ENCODE data around the gene TWIST2.

Gene TWIST2

GRCh38 chr2:238839428-238839827 lies 8.5 kb upstream of the TWIST2 start:
- DNase-seq, result no peak

- DNase-seq, result no peak
Measured at GRCh38 chr2:238841542-238842164, 6.2 kb upstream of the TWIST2 start.

GRCh38 chr2:238843476-238843875 lies 4.4 kb upstream of the TWIST2 start:
- DNase-seq, result no peak

GRCh38 chr2:238845583-238846377 lies 2.1 kb upstream of the TWIST2 start:
- no peak for DNase-seq

- DNase-seq, result no peak
Measured at GRCh38 chr2:238846378-238846627, 1.6 kb upstream of the TWIST2 start.

GRCh38 chr2:238846628-238847418 lies 1.1 kb upstream of the TWIST2 start:
- no peak for DNase-seq

GRCh38 chr2:238847419-238847801 lies 475 bp upstream of the TWIST2 start:
- DNase-seq, result no peak

GRCh38 chr2:238848691-238848975 lies 748 bp downstream of the TWIST2 start:
- DNase-seq, result no peak

GRCh38 chr2:238848976-238849853 lies 1.3 kb downstream of the TWIST2 start:
- DNase-seq, result no peak

- no peak for DNase-seq
Measured at GRCh38 chr2:238850091-238850490, 2.2 kb downstream of the TWIST2 start.

GRCh38 chr2:238851026-238851425 lies 3.1 kb downstream of the TWIST2 start:
- no peak for DNase-seq

GRCh38 chr2:238851761-238852160 lies 3.9 kb downstream of the TWIST2 start:
- DNase-seq, result no peak

- no peak for DNase-seq
Measured at GRCh38 chr2:238852206-238852869, 4.5 kb downstream of the TWIST2 start.

- no peak for DNase-seq
Measured at GRCh38 chr2:238853218-238853617, 5.3 kb downstream of the TWIST2 start.

- DNase-seq, result no peak
Measured at GRCh38 chr2:238853721-238854120, 5.8 kb downstream of the TWIST2 start.

- no peak for DNase-seq
Measured at GRCh38 chr2:238854246-238854645, 6.4 kb downstream of the TWIST2 start.

GRCh38 chr2:238854699-238855229 lies 6.9 kb downstream of the TWIST2 start:
- no peak for DNase-seq

GRCh38 chr2:238855299-238855698 lies 7.4 kb downstream of the TWIST2 start:
- no peak for DNase-seq

GRCh38 chr2:238855891-238856580 lies 8.2 kb downstream of the TWIST2 start:
- no peak for DNase-seq

GRCh38 chr2:238856713-238857567 lies 9.1 kb downstream of the TWIST2 start:
- no peak for DNase-seq

GRCh38 chr2:238857959-238858358 lies 10.1 kb downstream of the TWIST2 start:
- no peak for DNase-seq

Measured in stimulated activated naive CD4-positive, alpha-beta T cell treated with Interleukin-2 at 50 U/mL for 16 hours (primary cell).